IPS-15b (cell line): Measurements from ENCODE around the gene TGFA.

ENCODE experiments used
- H3K27me3 ChIP-seq: one replicate; pipeline ENCODE4 v1.6.1; 2013; ENCODE audit warnings: low read length; ENCODE audit not compliant: control insufficient read depth, insufficient read depth
- H3K36me3 ChIP-seq: one replicate; pipeline ENCODE4 v1.6.1; 2013; ENCODE audit warnings: low read length; ENCODE audit not compliant: control insufficient read depth, insufficient read depth
- H3K4me1 ChIP-seq: one replicate; pipeline ENCODE4 v1.6.1; 2013; ENCODE audit warnings: mild to moderate bottlenecking, low read length; ENCODE audit not compliant: control insufficient read depth, insufficient read depth
- H3K4me3 ChIP-seq: one replicate; pipeline ENCODE4 v1.5.1; 2013; ENCODE audit warnings: low read depth, low read length
- H3K9ac ChIP-seq: one replicate; pipeline ENCODE4 v1.6.1; 2013; ENCODE audit warnings: low read depth, mild to moderate bottlenecking, low read length
- H3K9me3 ChIP-seq: one replicate; pipeline ENCODE4 v1.6.1; 2013; ENCODE audit warnings: mild to moderate bottlenecking, low read length; ENCODE audit not compliant: control insufficient read depth, insufficient read depth

TGFA gene

DNA sequence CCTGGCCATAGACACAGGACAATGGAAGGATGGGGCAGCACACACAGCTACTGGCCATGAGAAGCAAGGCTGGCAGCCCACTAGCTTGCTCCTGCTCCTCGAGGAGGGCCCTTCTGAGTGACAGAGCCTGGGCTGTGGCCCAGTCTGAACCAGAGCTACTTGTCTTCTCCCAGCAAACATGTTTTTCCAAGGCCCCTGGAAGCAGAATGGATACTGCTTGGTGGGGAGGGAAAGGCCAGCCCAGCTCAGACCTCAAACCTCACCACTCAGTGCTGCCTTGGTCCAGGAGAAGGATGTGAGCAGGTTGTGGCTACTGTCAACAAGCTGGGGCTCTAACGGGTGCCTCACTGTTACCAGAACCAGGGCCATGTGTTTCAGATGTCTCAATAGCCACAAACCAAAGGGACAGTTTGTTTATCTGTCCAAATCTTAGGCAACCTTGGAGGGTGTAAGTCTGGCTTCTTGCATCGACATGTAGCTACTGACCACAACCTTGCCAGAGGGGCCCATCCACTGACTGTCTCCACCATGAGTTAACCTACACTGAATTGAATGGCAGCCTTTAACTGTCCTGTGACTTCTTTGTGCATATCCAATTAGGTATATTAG is 98.6 kb downstream of the TGFA start:
- Histone ChIP-seq H3K9ac (no peak overlapping the region), H3K9me3 (no peaks in the 10 kb centered on the region), H3K4me1 (peaks cover 6% of the 10 kb centered on the region), H3K27me3 (no peaks in the 10 kb centered on the region), H3K36me3 (no peaks in the 10 kb centered on the region), H3K4me3 (no peak overlapping the region)

DNA sequence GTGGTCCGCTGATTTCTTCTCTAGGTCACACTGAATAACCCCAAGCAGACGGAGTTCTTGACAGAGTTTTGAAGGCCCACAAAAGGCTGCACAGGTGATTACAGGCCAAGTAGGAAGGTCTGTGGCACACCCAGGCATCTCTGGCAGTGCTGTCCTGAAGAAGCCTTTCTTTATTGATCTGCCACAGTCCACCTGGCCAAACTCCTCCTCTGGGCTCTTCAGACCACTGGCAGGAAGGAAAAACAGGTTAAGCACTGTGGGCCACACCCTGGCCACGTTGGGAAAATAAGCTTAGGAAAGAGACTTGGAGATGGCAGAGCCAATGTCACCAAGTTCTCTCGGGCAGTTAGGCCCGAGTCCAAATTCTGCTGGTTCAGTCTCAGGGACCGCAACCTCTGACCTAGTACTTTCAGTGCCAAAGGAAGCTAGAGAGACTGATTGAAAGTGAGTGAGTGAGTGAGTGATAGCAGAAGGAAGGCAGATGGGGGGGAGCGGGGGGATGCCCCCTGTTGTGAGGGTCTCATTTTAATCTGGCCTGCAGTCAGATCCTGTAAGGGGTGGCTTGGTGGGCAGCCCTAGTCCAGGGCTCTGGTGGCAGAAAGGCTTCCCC is 102.9 kb downstream of the TGFA start:
- no peak overlapping the region for H3K9ac ChIP-seq
- no peaks in the 10 kb centered on the region for H3K9me3 ChIP-seq
- no peaks in the 10 kb centered on the region for H3K27me3 ChIP-seq
- H3K4me3 ChIP-seq = no peak overlapping the region
- H3K4me1 ChIP-seq = no peaks in the 10 kb centered on the region
- H3K36me3 ChIP-seq = no peaks in the 10 kb centered on the region

DNA sequence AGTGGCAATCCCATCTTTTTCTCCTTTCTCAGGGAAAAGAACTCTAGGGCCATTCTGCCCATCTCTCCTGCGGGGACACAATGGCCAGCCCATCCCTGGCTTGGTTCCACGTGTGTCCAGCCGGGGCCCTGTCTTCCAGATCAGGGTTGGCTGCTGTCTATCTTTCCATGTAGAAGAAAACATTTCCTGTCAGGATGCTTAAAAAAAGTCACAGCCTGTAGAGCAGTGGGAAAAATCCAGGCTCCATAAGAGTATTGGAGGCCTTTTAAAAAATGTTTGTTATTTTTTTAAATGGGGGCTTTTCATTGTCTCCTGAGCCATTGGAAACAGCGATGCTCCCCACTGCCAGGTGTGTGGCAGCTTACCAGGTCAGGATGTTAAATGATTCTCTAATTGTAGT is 105.6 kb downstream of the TGFA start:
- Histone ChIP-seq H3K9ac (no peak overlapping the region), H3K36me3 (no peaks in the 10 kb centered on the region), H3K9me3 (no peaks in the 10 kb centered on the region), H3K4me3 (no peak overlapping the region), H3K4me1 (no peaks in the 10 kb centered on the region), H3K27me3 (no peaks in the 10 kb centered on the region)

DNA sequence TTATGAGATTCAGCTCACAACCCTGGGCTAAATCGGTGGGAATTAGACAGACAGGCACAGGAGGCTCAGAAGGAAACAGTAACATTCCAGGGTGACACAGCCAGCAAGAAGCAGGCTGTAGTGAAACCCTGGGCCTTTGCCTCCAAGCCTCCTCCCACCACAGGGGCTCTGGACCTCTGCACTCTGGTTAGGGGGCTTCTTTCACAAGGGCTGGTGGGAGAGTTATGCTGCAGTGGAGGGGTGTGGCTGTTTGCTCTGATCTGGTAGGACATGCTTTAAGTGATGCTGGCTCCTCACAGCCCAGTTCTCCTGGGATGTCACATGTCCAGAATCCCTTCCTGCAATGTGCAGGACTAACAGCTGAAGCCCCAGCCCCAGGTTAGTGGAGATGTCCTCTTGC is 109.9 kb downstream of the TGFA start:
- no peak overlapping the region for H3K4me3 ChIP-seq
- H3K36me3 ChIP-seq = no peaks in the 10 kb centered on the region
- H3K4me1 ChIP-seq = no peaks in the 10 kb centered on the region
- H3K9ac ChIP-seq = no peak overlapping the region
- H3K27me3 ChIP-seq = no peaks in the 10 kb centered on the region
- H3K9me3 ChIP-seq = no peaks in the 10 kb centered on the region

DNA sequence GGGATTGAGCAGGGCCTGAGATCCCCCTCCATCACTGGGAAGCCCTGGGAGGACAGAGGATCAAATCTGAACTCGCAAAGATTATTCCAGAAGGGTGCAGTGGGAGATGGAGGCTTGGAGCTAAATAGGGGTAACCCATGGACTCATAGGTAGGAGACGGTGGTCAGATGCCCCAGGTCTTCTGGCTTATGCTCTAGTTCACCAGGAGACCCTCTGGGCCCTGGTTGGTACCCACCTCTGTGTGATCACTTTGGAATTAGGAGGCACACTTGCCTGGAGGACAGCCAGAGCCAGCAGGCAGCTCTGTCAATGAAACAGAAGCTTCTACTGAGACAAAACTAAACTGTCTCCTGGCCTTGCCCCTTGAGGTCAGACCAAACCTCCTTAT is 110.6 kb downstream of the TGFA start:
- H3K4me3 ChIP-seq = no peak overlapping the region
- no peaks in the 10 kb centered on the region for H3K4me1 ChIP-seq
- H3K36me3 ChIP-seq = no peaks in the 10 kb centered on the region
- H3K9ac ChIP-seq = no peak overlapping the region
- no peaks in the 10 kb centered on the region for H3K9me3 ChIP-seq
- no peaks in the 10 kb centered on the region for H3K27me3 ChIP-seq

DNA sequence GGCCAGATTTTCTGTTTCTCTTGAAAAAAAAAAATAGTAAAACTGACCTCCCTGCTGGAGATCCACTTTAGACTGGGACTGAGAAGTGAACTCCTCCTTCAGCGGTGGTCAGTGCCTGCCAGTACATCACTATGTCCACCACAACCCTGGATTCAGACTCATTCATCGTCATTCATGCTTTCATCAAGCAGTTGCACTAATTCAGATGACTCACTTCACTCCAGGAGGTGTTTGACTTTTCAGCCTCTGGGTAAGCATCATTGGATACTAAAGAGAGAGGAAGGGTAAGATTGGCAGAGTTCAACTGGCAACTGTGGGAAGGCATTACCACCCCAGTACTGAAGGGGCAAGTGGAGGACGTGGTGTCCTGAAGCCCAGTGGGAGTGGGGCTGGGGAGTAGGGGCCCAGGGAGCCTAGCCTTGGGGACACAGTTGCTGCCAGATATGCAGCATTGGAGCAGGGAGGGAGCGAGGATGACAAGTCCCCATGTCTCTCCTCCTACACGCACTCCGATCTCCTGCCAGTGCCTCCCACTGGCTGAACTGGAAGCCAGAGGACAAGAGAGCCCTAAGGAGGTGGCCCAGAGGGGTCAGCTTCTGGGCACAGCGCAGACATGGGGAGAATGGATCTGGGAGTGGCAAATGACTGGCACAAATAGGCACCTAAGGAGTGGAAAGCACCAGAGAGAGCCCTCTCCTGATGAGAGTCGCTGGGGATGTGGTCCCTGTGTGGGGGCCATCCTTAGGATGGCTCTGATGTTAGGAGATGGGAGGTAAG is 111.1 kb downstream of the TGFA start:
- Histone ChIP-seq H3K4me3 (no peak overlapping the region), H3K9ac (no peak overlapping the region), H3K27me3 (no peaks in the 10 kb centered on the region), H3K9me3 (no peaks in the 10 kb centered on the region), H3K36me3 (no peaks in the 10 kb centered on the region), H3K4me1 (no peaks in the 10 kb centered on the region)

DNA sequence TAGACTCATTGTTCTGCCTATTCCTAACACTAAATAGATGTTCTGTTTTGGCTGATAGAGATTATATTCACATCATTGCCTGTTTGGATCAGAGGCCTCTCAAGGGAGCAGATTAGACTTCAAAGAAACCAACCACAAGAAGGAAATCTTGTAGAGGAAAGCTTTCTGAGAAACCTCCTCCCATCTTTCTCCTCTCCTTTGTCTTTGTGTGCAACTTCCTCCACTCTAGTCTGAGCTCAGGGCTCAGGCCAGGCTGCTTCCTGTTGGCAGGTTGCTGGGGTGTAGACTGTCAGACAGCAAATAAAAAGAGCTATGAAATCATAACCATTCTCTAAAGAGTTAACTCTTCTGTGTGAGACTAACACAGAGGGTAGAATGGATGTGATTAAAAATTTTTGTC is 113.0 kb downstream of the TGFA start:
- Histone ChIP-seq H3K36me3 (no peaks in the 10 kb centered on the region), H3K4me1 (no peaks in the 10 kb centered on the region), H3K9me3 (no peaks in the 10 kb centered on the region), H3K9ac (no peak overlapping the region), H3K27me3 (no peaks in the 10 kb centered on the region), H3K4me3 (no peak overlapping the region)

DNA sequence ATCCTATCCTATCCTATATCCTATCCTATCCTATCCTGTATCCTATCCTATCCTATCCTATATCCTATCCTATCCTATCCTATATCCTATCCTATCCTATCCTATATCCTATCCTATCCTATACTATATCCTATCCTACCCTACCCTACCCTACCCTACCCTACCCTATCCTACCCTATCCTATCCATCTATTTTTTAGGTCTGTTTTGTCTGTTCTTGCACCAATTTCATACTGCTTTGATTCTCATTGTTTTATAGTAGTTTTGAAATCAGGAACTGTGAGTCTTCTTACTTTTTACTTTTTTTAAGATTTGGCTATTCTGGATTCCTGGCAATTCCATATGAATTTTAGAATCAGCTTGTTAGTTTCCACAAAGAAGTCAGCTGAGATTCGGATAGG is 118.5 kb downstream of the TGFA start:
- Histone ChIP-seq H3K9me3 (no peaks in the 10 kb centered on the region), H3K9ac (no peak overlapping the region), H3K36me3 (no peaks in the 10 kb centered on the region), H3K27me3 (no peaks in the 10 kb centered on the region), H3K4me1 (no peaks in the 10 kb centered on the region), H3K4me3 (no peak overlapping the region)

DNA sequence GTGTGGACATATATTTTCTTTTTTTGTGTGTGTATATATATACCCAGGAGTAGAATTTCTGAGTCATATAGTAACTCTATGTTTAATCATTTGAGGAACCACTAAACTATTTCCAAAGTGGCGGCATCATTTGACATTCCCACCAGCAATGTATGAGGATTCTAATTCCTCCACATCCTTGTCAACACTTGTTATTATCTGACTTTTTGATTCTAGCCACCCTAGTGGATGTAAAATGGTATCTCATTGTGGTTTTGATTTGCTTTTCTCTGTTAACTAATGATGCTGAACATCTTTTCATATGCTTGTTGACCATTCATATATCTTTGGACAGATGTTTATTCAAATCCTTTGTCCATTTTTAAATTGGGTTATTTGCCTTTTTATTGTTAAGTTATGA is 120.3 kb downstream of the TGFA start:
- Histone ChIP-seq H3K4me1 (no peaks in the 10 kb centered on the region), H3K36me3 (no peaks in the 10 kb centered on the region), H3K9me3 (no peaks in the 10 kb centered on the region), H3K4me3 (no peak overlapping the region), H3K27me3 (no peaks in the 10 kb centered on the region), H3K9ac (no peak overlapping the region)

DNA sequence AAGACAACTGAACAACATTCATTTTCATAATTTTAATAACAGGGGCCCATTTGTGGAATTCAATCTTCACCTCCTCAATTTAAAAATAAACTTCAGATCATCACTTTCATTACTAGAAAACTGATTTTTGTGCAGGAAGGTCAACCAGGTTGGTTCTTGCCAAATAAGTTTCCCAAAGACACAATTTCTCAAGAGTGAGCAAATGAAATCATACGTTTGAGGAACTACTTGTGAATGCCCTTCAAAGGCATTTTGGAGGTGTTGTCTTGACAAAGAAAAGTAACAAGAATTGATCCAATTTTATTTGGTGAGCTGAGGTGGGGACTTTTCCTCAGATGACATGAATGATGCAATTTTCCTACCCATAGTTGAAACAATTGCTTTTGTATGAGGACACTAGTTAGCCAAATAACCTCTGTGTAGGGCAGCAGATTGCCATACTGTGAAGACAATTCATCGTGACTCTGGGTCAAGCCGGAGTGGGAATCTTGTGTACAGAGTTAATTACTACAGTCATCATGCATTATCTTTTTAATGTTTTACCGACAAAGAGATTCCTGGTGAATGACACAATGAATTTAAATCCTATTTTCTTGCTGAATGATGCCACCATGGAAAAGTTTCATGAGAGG is 121.8 kb downstream of the TGFA start:
- Histone ChIP-seq H3K9ac (no peak overlapping the region), H3K4me1 (no peaks in the 10 kb centered on the region), H3K36me3 (no peaks in the 10 kb centered on the region), H3K4me3 (no peak overlapping the region), H3K9me3 (no peaks in the 10 kb centered on the region), H3K27me3 (no peaks in the 10 kb centered on the region)

DNA sequence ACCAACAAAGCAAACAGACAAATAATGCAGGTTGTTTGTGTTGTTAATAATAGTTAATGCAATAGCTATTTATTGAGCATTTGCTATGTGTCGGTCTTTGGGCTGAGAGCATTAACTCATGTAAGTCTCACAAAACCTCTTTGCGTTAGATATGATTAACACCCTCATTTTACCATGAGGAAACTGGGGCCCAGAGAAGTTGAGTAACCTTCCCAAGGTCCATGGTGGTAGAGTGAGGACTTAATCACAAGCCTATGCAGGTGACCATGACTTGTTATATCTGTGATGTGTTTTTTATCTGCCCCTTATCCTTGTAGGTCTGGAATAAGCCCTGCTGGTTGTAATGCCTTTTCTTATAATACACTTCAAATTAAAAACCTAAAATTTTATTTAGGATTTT is 127.3 kb downstream of the TGFA start:
- H3K36me3 ChIP-seq = no peaks in the 10 kb centered on the region
- no peaks in the 10 kb centered on the region for H3K4me1 ChIP-seq
- H3K4me3 ChIP-seq = no peak overlapping the region
- H3K9me3 ChIP-seq = no peaks in the 10 kb centered on the region
- no peak overlapping the region for H3K9ac ChIP-seq
- no peaks in the 10 kb centered on the region for H3K27me3 ChIP-seq
